Measurements from ENCODE around the gene KCNQ1. TPM values are rescaled to one million over a fixed set of nuclear protein-coding genes. Genes with fewer than 3 reads are reported as not detected.

KCNQ1 gene
- total RNA-seq, 6 donors from 2014 or later, result 18.0 to 45.4 (median 32.7) TPM

- H3K4me1 ChIP-seq, result no peaks in the 10 kb centered on the region
- no peaks in the 10 kb centered on the region for H3K36me3 ChIP-seq
- H3K4me3 ChIP-seq, result no peak overlapping the region
- WGBS, 2 donors, result 86 to 92% methylated on average over 8 to 10 of the region's 10 CpGs
- no peak for TF ChIP-seq POLR2AphosphoS5 (IDR thresholded peaks at IDR 0.05)
- TF ChIP-seq CTCF (IDR thresholded peaks at IDR 0.05), result no peak
- no peak for TF ChIP-seq EP300 (IDR thresholded peaks at IDR 0.05)
- TF ChIP-seq POLR2A (IDR thresholded peaks at IDR 0.05), result no peak
- ATAC-seq (ENCODE audit: low FRiP score in 2 of 2), result no peak
- H3K9me3 ChIP-seq, result no peaks in the 10 kb centered on the region
- H3K27ac ChIP-seq, result no peak overlapping the region
- no peak for DNase-seq
- no peaks in the 10 kb centered on the region for H3K27me3 ChIP-seq
Measured at GRCh38 chr11:2436013-2436520, 8.7 kb upstream of the KCNQ1 start.

GRCh38 chr11:2436521-2437031, 8.2 kb upstream of the KCNQ1 start:
- Histone ChIP-seq H3K4me1 (no peaks in the 10 kb centered on the region), H3K4me3 (no peak overlapping the region), H3K27ac (no peak overlapping the region), H3K27me3 (no peaks in the 10 kb centered on the region), H3K9me3 (no peaks in the 10 kb centered on the region), H3K36me3 (no peaks in the 10 kb centered on the region)
- 90 to 94% methylated on average over 3 to 10 of the region's 13 CpGs for WGBS, 2 donors
- TF ChIP-seq CTCF (IDR thresholded peaks at IDR 0.05) (no peak), POLR2AphosphoS5 (IDR thresholded peaks at IDR 0.05) (no peak)
- DNase-seq (peak in 1 of 2 donors; percentile 68), ATAC-seq (ENCODE audit: low FRiP score in 2 of 2) (no peak)

GRCh38 chr11:2437516-2437915, 7.3 kb upstream of the KCNQ1 start:
- 90 to 91% methylated on average over 4 of the region's 4 CpGs for WGBS, 2 donors
- ATAC-seq (ENCODE audit: low FRiP score in 2 of 2), result no peak
- DNase-seq, result no peak
- H3K27me3 ChIP-seq, result no peaks in the 10 kb centered on the region
- no peaks in the 10 kb centered on the region for H3K9me3 ChIP-seq
- no peaks in the 10 kb centered on the region for H3K4me1 ChIP-seq
- TF ChIP-seq EP300 (IDR thresholded peaks at IDR 0.05) (no peak), CTCF (IDR thresholded peaks at IDR 0.05) (no peak), POLR2A (IDR thresholded peaks at IDR 0.05) (no peak), POLR2AphosphoS5 (IDR thresholded peaks at IDR 0.05) (no peak)
- H3K36me3 ChIP-seq, result no peaks in the 10 kb centered on the region
- no peak overlapping the region for H3K27ac ChIP-seq
- no peak overlapping the region for H3K4me3 ChIP-seq

GRCh38 chr11:2439820-2440219, 5.0 kb upstream of the KCNQ1 start:
- H3K4me1 ChIP-seq, result peaks cover 0 to 14% (median 3%) of the 10 kb centered on the region in 4 donors
- TF ChIP-seq POLR2AphosphoS5 (IDR thresholded peaks at IDR 0.05) (no peak), EP300 (IDR thresholded peaks at IDR 0.05) (no peak), POLR2A (IDR thresholded peaks at IDR 0.05) (no peak)
- H3K27ac ChIP-seq, result no peak overlapping the region
- WGBS, 2 donors, result 96 to 97% methylated on average over 3 of the region's 3 CpGs
- ATAC-seq (ENCODE audit: low FRiP score in 2 of 2), result no peak
- H3K4me3 ChIP-seq, result no peak overlapping the region
- no peak for DNase-seq
- H3K36me3 ChIP-seq, result no peaks in the 10 kb centered on the region
- no peaks in the 10 kb centered on the region for H3K27me3 ChIP-seq
- H3K9me3 ChIP-seq, result no peaks in the 10 kb centered on the region

GRCh38 chr11:2440646-2441045, 4.2 kb upstream of the KCNQ1 start:
- Histone ChIP-seq H3K27ac (no peak overlapping the region), H3K27me3 (no peaks in the 10 kb centered on the region), H3K9me3 (no peaks in the 10 kb centered on the region), H3K4me3 (no peak overlapping the region), H3K4me1 (peaks cover 0 to 19% (median 6%) of the 10 kb centered on the region in 4 donors), H3K36me3 (no peaks in the 10 kb centered on the region)
- peak; percentile 3 to 16 for ATAC-seq (ENCODE audit: low FRiP score in 2 of 2)
- 72 to 83% methylated on average over 7 to 8 of the region's 8 CpGs for WGBS, 2 donors
- TF ChIP-seq CTCF (IDR thresholded peaks at IDR 0.05), result no peak
- no peak for TF ChIP-seq POLR2AphosphoS5 (IDR thresholded peaks at IDR 0.05)
- no peak for TF ChIP-seq EP300 (IDR thresholded peaks at IDR 0.05)
- TF ChIP-seq POLR2A (IDR thresholded peaks at IDR 0.05), result no peak
- DNase-seq, result no peak

Measured in upper lobe of left lung (tissue), 6 donors.